GM12801 (cell line): Measurements from ENCODE around the gene MACROD2.

Experiments
- TF ChIP-seq, protein P1 (sequence below): IDR thresholded peaks from one replicate; pipeline ENCODE4 v1.5.1; 2011; ENCODE audit warnings: control low read depth; ENCODE audit not compliant: insufficient read length; ENCODE audit errors: extremely low read depth

MACROD2 gene

DNA sequence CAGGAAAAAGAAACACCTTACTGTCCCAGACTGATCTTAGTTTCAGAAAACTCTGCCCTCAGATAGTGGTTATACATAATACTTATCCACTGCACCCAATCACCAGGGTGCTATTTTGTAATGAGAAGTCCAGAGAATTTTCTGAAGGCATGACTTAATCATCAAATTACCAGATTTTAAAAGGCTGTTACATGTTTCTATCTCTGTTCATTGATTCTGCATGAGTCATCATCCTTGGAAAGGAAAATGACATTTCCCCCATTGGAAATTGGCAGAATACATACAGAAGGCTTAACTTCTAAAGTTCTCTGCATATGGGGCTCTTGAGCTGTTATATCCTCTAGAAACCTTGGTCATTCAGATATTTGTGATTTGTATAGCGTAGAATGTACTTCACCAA, 930.0 kb downstream of the MACROD2 start:
- TF ChIP-seq, protein P1, sequence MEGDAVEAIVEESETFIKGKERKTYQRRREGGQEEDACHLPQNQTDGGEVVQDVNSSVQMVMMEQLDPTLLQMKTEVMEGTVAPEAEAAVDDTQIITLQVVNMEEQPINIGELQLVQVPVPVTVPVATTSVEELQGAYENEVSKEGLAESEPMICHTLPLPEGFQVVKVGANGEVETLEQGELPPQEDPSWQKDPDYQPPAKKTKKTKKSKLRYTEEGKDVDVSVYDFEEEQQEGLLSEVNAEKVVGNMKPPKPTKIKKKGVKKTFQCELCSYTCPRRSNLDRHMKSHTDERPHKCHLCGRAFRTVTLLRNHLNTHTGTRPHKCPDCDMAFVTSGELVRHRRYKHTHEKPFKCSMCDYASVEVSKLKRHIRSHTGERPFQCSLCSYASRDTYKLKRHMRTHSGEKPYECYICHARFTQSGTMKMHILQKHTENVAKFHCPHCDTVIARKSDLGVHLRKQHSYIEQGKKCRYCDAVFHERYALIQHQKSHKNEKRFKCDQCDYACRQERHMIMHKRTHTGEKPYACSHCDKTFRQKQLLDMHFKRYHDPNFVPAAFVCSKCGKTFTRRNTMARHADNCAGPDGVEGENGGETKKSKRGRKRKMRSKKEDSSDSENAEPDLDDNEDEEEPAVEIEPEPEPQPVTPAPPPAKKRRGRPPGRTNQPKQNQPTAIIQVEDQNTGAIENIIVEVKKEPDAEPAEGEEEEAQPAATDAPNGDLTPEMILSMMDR: no peak

DNA sequence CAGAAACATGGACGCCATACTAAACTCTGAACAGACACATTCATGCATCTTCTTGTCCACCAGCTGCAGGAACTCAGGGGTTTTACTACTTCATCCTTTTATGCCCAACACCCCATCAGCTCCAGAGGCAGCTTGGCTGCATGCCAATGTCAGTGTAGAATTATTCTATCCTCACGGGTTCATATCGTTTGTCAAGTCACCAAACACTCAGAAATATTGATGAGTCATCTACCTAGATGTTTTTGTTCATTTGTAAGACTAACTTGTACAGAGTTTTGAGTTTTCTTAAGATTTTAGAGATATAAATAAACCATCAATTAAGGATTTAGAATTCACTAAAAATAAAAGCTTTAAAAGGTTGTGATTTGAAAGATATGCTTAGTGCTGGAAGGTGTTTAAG, 932.8 kb downstream of the MACROD2 start:
- TF ChIP-seq, protein P1: no peak

DNA sequence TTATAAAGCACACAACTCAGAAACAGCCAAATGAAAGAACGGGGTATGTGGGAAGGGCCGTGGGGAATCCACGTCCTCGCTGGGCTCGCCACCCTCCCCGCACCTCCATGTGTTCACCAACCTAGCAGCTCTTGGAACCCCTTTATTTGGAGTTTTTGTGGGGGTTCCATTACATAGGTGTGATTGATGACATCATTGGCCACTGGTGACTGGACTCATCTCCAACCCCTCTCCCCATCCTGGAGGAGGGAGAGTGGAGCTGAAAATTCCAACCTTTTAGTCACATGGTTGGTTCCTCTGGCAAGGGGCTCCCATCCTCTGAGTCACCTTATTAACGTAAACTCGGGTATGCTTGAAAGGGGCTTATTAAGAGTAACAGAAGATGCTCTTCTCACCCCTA, 934.1 kb downstream of the MACROD2 start:
- TF ChIP-seq, protein P1: no peak

DNA sequence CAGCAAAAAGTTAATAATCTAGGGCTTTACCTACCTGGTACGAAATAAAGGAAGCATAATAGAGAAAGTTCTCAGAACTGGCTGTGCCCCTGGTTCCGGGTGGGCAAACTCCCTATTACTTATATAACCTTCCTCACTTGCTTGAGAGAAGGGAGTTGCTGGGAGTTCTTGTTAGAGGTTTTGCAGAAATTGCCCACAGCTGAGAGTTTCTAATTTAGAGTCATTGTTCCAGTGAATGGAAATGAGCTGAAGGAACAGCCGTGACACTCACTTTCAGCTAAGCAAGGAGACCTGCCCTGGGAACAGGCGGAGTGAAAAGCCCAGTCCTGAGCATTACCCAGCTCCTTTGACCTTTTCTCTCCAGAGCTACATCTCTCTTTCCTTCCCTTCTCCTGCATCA, 936.7 kb downstream of the MACROD2 start:
- TF ChIP-seq, protein P1: no peak

DNA sequence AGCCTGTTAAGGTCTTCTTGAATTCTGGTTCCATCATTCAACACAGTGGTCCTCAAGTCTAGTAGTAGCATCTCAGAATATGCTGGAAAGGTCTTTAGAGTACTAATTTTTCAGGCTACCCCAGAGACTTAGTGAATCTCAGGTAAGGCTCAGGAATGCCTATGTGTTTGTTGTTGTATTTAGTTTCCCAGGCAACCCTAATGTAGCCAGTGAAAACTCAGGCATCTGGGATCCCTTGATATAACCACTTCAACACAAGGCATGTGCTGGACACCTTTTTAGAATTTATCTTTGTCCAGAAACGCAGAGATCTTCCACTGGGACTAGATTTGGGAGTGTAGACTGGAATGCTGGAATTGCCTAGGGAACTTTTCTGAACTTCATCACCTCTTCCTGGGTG, 940.0 kb downstream of the MACROD2 start:
- TF ChIP-seq, protein P1: no peak

DNA sequence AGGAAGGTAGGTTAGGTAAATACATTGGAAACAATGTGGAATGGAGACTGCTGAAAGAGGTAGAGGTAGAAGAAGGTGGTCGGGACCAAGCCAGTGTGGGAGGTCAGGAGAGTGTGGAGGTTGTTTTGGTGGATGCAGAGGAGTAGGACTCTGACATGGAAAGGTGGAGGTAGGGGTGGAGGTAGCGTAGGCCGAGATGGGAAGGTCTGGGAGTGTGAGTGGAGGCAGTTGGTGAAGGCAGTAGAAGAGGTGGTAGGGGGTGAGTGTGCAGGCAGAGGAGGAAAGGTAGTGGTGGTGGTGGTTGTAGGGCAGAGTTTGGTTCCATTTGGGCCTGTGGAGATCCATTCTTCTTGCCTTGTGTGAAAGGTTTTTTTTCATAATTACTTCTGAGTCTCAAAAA, 941.7 kb downstream of the MACROD2 start:
- TF ChIP-seq, protein P1: no peak

DNA sequence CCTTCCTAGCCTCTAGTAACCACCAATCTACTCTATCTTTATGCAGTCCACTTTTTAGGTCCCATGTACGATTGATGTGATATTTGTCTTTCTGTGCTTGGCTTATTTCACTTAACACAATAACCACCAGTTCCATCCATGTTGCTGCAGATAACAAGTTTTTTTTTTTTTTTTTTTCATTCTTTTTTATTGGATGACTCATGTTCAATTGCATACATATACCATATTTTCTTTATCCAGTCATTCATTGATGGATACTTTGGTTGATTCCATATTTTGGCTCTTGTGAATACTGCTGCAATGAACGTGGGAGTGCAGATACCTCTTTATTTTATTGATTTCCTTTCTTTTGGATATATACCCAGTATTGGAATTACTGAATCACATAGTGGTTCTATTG, 942.5 kb downstream of the MACROD2 start:
- TF ChIP-seq, protein P1: no peak

DNA sequence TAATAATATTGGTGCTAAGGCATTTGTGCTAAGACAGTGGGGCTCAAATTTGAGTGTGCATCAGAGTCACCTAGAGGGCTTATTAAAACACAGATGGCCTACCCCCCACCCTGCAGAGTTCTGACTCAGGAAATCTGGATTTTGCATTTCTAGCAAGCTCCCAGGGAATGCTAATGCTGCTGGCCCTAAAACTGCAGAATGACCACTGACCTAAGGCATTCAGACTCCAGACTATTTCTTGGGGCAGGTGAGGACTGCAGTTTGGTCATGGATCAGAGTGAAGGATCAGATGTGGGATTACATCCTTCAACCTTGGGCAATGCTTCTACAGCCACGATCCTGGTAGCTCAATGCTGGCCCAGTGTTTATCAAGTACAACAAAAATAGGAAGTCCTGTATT, 952.2 kb downstream of the MACROD2 start:
- TF ChIP-seq, protein P1: no peak
